Measurements from ENCODE around the gene FAM3B. TPM values are rescaled to one million over a fixed set of nuclear protein-coding genes. Genes with fewer than 3 reads are reported as not detected.
A peak's percentile ranks its signal among the peaks of the same experiment; 100 is the strongest.

The FAM3B gene
- polyA plus RNA-seq, 3 donors, result 0.15 TPM; not detected in 2

GRCh38 chr21:41360072-41360821, 43.6 kb downstream of the FAM3B start:
- Histone ChIP-seq H4K20me1 (ENCODE audit: insufficient read depth, low read length) (peaks cover 11% of the 10 kb centered on the region), H3K4me3 (replicated peaks in 1 of 3; ENCODE audit: low read depth in 2 of 3, low read length in 3 of 3) (no peak overlapping the region), H2AFZ (ENCODE audit: insufficient read depth, low read depth, low read length, poor library complexity, severe bottlenecking) (no peak overlapping the region), H3K27me3 (ENCODE audit: control insufficient read depth in 2 of 2, insufficient read depth in 2 of 2, low read length in 2 of 2) (no peaks in the 10 kb centered on the region), H3K9ac (ENCODE audit: insufficient read depth, low read length, poor library complexity, severe bottlenecking) (no peak overlapping the region), H3K27ac (ENCODE audit: low read depth in 1 of 2, low read length in 2 of 2) (peak overlapping the region in 1 of 2 donors; percentile 100), H3K79me2 (ENCODE audit: insufficient read depth, low read length) (peaks cover 29% of the 10 kb centered on the region), H3K4me1 (ENCODE audit: control insufficient read depth in 1 of 2, insufficient read depth in 2 of 2, low read length in 2 of 2) (peaks cover 32 to 38% of the 10 kb centered on the region in 2 donors), H3K4me2 (replicated peaks; ENCODE audit: extremely low read depth, low read length, poor library complexity, severe bottlenecking) (no peak overlapping the region), H3K9me3 (replicated peaks in 1 of 2; ENCODE audit: control insufficient read depth in 1 of 2, insufficient read depth in 1 of 2, low read length in 2 of 2) (no peaks in the 10 kb centered on the region), H3K36me3 (replicated peaks in 1 of 2; ENCODE audit: control insufficient read depth in 1 of 2, insufficient read depth in 2 of 2, low read length in 2 of 2) (peaks cover 3 to 15% of the 10 kb centered on the region in 2 donors)
- Mint-ChIP-seq H3K4me3 (peak overlapping the region in 1 of 2 donors; percentile 16), H3K4me1 (peaks cover 43% of the 10 kb centered on the region), H3K27me3 (ENCODE audit: low read depth in 3 of 3) (peaks cover 0 to 2% (median 1%) of the 10 kb centered on the region in 3 donors), H3K27ac (peak overlapping the region in 6 of 7 donors; percentile 57 to 100 (median 100)), H3K36me3 (peaks cover 17 to 22% of the 10 kb centered on the region in 2 donors), H3K9me3 (peaks cover 0 to 1% (median 0%) of the 10 kb centered on the region in 7 donors)
- intact Hi-C loops (cut with micrococcal nuclease), result loop anchor here in 1 of 2 donors (5.0 kb wide), 2 partner anchors 37 to 67 kb away; partner anchors contain the start of gene MX1
- no peak for DNase-seq
- WGBS (ENCODE audit: insufficient coverage), result 96% methylated on average over 19 of the region's 22 CpGs
- TF ChIP-seq CTCF (IDR thresholded peaks at IDR 0.05), result no peak

GRCh38 chr21:41361053-41361785, 44.6 kb downstream of the FAM3B start:
- Mint-ChIP-seq H3K27me3 (ENCODE audit: low read depth in 3 of 3) (peaks cover 0 to 2% (median 1%) of the 10 kb centered on the region in 3 donors), H3K36me3 (peaks cover 25 to 31% of the 10 kb centered on the region in 2 donors), H3K4me1 (peaks cover 52% of the 10 kb centered on the region), H3K9me3 (peaks cover 0 to 1% (median 0%) of the 10 kb centered on the region in 7 donors), H3K27ac (peak overlapping the region; percentile 100), H3K4me3 (peak overlapping the region; percentile 97 to 100)
- Histone ChIP-seq H2AFZ (ENCODE audit: insufficient read depth, low read depth, low read length, poor library complexity, severe bottlenecking) (peak overlapping the region; percentile 31), H3K27me3 (ENCODE audit: control insufficient read depth in 2 of 2, insufficient read depth in 2 of 2, low read length in 2 of 2) (no peaks in the 10 kb centered on the region), H3K27ac (ENCODE audit: low read depth in 1 of 2, low read length in 2 of 2) (peak overlapping the region; percentile 99 to 100), H3K79me2 (ENCODE audit: insufficient read depth, low read length) (peaks cover 39% of the 10 kb centered on the region), H4K20me1 (ENCODE audit: insufficient read depth, low read length) (peaks cover 16% of the 10 kb centered on the region), H3K4me1 (ENCODE audit: control insufficient read depth in 1 of 2, insufficient read depth in 2 of 2, low read length in 2 of 2) (peaks cover 42 to 48% of the 10 kb centered on the region in 2 donors), H3K4me2 (replicated peaks; ENCODE audit: extremely low read depth, low read length, poor library complexity, severe bottlenecking) (peak overlapping the region; percentile 77), H3K9me3 (replicated peaks in 1 of 2; ENCODE audit: control insufficient read depth in 1 of 2, insufficient read depth in 1 of 2, low read length in 2 of 2) (no peaks in the 10 kb centered on the region), H3K4me3 (replicated peaks in 1 of 3; ENCODE audit: low read depth in 2 of 3, low read length in 3 of 3) (peak overlapping the region in 2 of 3 experiments; percentile 78 to 83), H3K36me3 (replicated peaks in 1 of 2; ENCODE audit: control insufficient read depth in 1 of 2, insufficient read depth in 2 of 2, low read length in 2 of 2) (peaks cover 6 to 24% of the 10 kb centered on the region in 2 donors), H3K9ac (ENCODE audit: insufficient read depth, low read length, poor library complexity, severe bottlenecking) (peak overlapping the region; percentile 93)
- WGBS (ENCODE audit: insufficient coverage), result 94% methylated on average over 14 of the region's 16 CpGs
- DNase-seq, result no peak
- intact Hi-C loops (cut with micrococcal nuclease), result loop anchor here in 1 of 2 donors (5.0 kb wide), 2 partner anchors 36 to 66 kb away; partner anchors contain the start of gene MX1
- no peak for TF ChIP-seq CTCF (IDR thresholded peaks at IDR 0.05)

Measured in CD14-positive monocyte (primary cell).